CD4-positive, alpha-beta T cell (primary cell): ENCODE results near the gene RPAIN. TPM values are rescaled to one million over a fixed set of nuclear protein-coding genes. Genes with fewer than 3 reads are reported as not detected.
A peak's percentile ranks its signal among the peaks of the same experiment; 100 is the strongest.
"Not testable (repeated sequence)": the region's sequence is repeated elsewhere in the genome, so short reads cannot be mapped to it uniquely, and the experiment has no call there.

Source experiments
- ATAC-seq: fragments of 200-7000 bp; cut with Tn5 transposase; one replicate; pipeline ENCODE4 v1.10.0; 2022; ENCODE audit warnings: mild to moderate bottlenecking; ENCODE audit not compliant: poor library complexity
- CTCF ChIA-PET: fragments of 350-600 bp; sonication (Branson Sonifier 250); formaldehyde crosslinking; loops from one replicate; lab custom pipeline; 2021; ENCODE audit warnings: antibody characterized with exemption, inconsistent platforms; lab: Charles Lee
- POLR2A ChIA-PET: fragments of 350-600 bp; sonication (Branson Sonifier 250); formaldehyde crosslinking; loops from one replicate; lab custom pipeline; 2021; ENCODE audit warnings: antibody characterized with exemption, inconsistent platforms; lab: Charles Lee
- DNase-seq, 14 experiments: peaks; one replicate each; pipeline ENCODE4 v3.0.0-alpha.2; 2013 to 2020; ENCODE audit warnings: mixed read lengths in 2 of 14
- H3K27ac ChIP-seq, 2 donors: one replicate each; pipeline versions ENCODE4 v1.5.1 to v1.7.0; 2013; ENCODE audit warnings: low read length in 2 of 2, low read depth in 1 of 2, mild to moderate bottlenecking in 1 of 2
- H3K27me3 ChIP-seq, 2 experiments: 1 replicate in 1 of 2; 2 replicates in 1 of 2; pipeline versions ENCODE4 v1.6.1 to v1.7.0; 2013; ENCODE audit warnings: low read length in 2 of 2, control low read depth in 1 of 2, mild to moderate bottlenecking in 1 of 2, moderate library complexity in 1 of 2; ENCODE audit not compliant: insufficient read depth in 2 of 2, control insufficient read depth in 1 of 2
- H3K36me3 ChIP-seq: one replicate; pipeline ENCODE4 v1.6.1; 2013; ENCODE audit warnings: low read length, control low read depth; ENCODE audit not compliant: insufficient read depth
- H3K4me1 ChIP-seq: one replicate; pipeline ENCODE4 v1.6.1; 2013; ENCODE audit warnings: low read length, control low read depth; ENCODE audit not compliant: insufficient read depth
- H3K4me3 ChIP-seq: one replicate; pipeline ENCODE4 v1.5.1; 2013; ENCODE audit warnings: mild to moderate bottlenecking, low read length, moderate library complexity
- H3K9me3 ChIP-seq, 2 experiments: 1 replicate in 1 of 2; 2 replicates in 1 of 2; pipeline versions ENCODE4 v1.6.1 to v1.7.0; 2013; ENCODE audit warnings: low read length in 2 of 2, mild to moderate bottlenecking in 2 of 2, control low read depth in 1 of 2, moderate library complexity in 1 of 2; ENCODE audit not compliant: control insufficient read depth in 1 of 2, insufficient read depth in 1 of 2
- H3K27ac Mint-ChIP-seq: one replicate; pipeline ENCODE4 v1.8.0; 2020; ENCODE audit warnings: mixed read lengths
- H3K27me3 Mint-ChIP-seq: one replicate; pipeline ENCODE4 v1.8.0; 2021; ENCODE audit warnings: mixed read lengths
- H3K36me3 Mint-ChIP-seq: one replicate; pipeline ENCODE4 v1.8.0; 2021; ENCODE audit warnings: low read depth, mixed read lengths
- H3K4me1 Mint-ChIP-seq: one replicate; pipeline ENCODE4 v1.8.0; 2021; ENCODE audit warnings: low read depth, mixed read lengths
- H3K4me3 Mint-ChIP-seq: one replicate; pipeline ENCODE4 v1.8.0; 2020; ENCODE audit warnings: mild to moderate bottlenecking, mixed read lengths
- H3K9me3 Mint-ChIP-seq: one replicate; pipeline ENCODE4 v1.8.0; 2020; ENCODE audit warnings: mixed read lengths
- CTCF ChIP-seq: fragments of 200-600 bp; IDR thresholded peaks from one replicate; pipeline ENCODE4 v1.8.0; 2022; ENCODE audit warnings: antibody characterized with exemption, mild to moderate bottlenecking
- intact Hi-C, 2 experiments: fragments of 100-400 bp; cut with DNase I in 1 of 2; cut with micrococcal nuclease in 1 of 2; formaldehyde crosslinking; loops; one replicate each; pipeline versions ENCODE4 v1.15.1 to v1.9.0; 2023 to 2025; cut with DNase I, micrococcal nuclease
- total RNA-seq, 174 experiments: library from RNA in 2 of 174; stranded (reverse) in 2 of 174; gene quantifications; one replicate each; pipeline ENCODE4 v1.2.3 and lab custom pipeline; 2021 to 2026

RPAIN gene
- total RNA-seq, 2 experiments from 2014 or later: 68.7 to 77.5 TPM

- Mint-ChIP-seq H3K9me3 (no peaks in the 10 kb centered on the region), H3K36me3 (peaks cover 88% of the 10 kb centered on the region), H3K27me3 (no peaks in the 10 kb centered on the region), H3K4me3 (no peak overlapping the region), H3K4me1 (no peaks in the 10 kb centered on the region), H3K27ac (peak overlapping the region; percentile 45)
- Histone ChIP-seq H3K4me3 (no peak overlapping the region), H3K36me3 (peaks cover 89% of the 10 kb centered on the region), H3K4me1 (peaks cover 5% of the 10 kb centered on the region), H3K27me3 (no peaks in the 10 kb centered on the region), H3K9me3 (no peaks in the 10 kb centered on the region), H3K27ac (no peak overlapping the region)
- CTCF ChIA-PET: interaction anchor here (0.7 to 1.4 kb wide), 2 partner anchors 9 to 10 kb away, joined by 3 to 4 read pairs; no protein-coding TSS in a partner anchor
- intact Hi-C loops: loop anchor here in 1 of 2 experiments (10.0 kb wide), 1 partner anchor 146 kb away; the partner anchor contains the start of gene RABEP1
- POLR2A ChIA-PET: no interaction called here
- DNase-seq: no peak
- TF ChIP-seq CTCF: no peak
- ATAC-seq: no peak
These were observed 10.5 kb downstream of the RPAIN start for GRCh38 chr17:5430413-5430999.

- POLR2A ChIA-PET, H3K9me3 Mint-ChIP-seq, H3K27me3 ChIP-seq, H3K27me3 Mint-ChIP-seq, H3K4me3 ChIP-seq, H3K4me1 Mint-ChIP-seq, DNase-seq, H3K4me3 Mint-ChIP-seq, ATAC-seq, H3K4me1 ChIP-seq, H3K9me3 ChIP-seq, H3K27ac ChIP-seq: not testable (repeated sequence)
- intact Hi-C loops: loop anchor here in 1 of 2 experiments (10.0 kb wide), 1 partner anchor 146 kb away; the partner anchor contains the start of gene RABEP1
- peak overlapping the region; percentile 45 for H3K27ac Mint-ChIP-seq
- H3K36me3 Mint-ChIP-seq: peaks cover 85% of the 10 kb centered on the region
- CTCF ChIA-PET: interaction anchor here (0.5 to 1.4 kb wide), 3 partner anchors 8 to 865 kb away, joined by 3 to 4 read pairs (median 4); no protein-coding TSS in a partner anchor
- H3K36me3 ChIP-seq: peaks cover 87% of the 10 kb centered on the region
These were observed 11.3 kb downstream of the RPAIN start for GRCh38 chr17:5431234-5431633.

GRCh38 chr17:5431949-5432556, 12.1 kb downstream of the RPAIN start:
- ChIA-PET POLR2A (interaction anchor here (2.1 kb wide), 1 partner anchor 12 kb away, joined by 9 read pairs; the partner anchor contains the start of genes NUP88 and RPAIN), CTCF (no interaction called here)
- H3K27me3 ChIP-seq: no peaks in the 10 kb centered on the region
- ATAC-seq: no peak
- H3K36me3 Mint-ChIP-seq: peaks cover 92% of the 10 kb centered on the region
- H3K27ac ChIP-seq: no peak overlapping the region
- no peak overlapping the region for H3K4me3 ChIP-seq
- no peaks in the 10 kb centered on the region for H3K9me3 Mint-ChIP-seq
- H3K36me3 ChIP-seq: peaks cover 84% of the 10 kb centered on the region
- no peak overlapping the region for H3K4me3 Mint-ChIP-seq
- H3K4me1 ChIP-seq: peaks cover 11% of the 10 kb centered on the region
- H3K27ac Mint-ChIP-seq: peak overlapping the region; percentile 45
- H3K4me1 Mint-ChIP-seq: peaks cover 10% of the 10 kb centered on the region
- DNase-seq: no peak
- TF ChIP-seq CTCF: no peak
- no peaks in the 10 kb centered on the region for H3K27me3 Mint-ChIP-seq
- intact Hi-C loops: loop anchor here in 1 of 2 experiments (10.0 kb wide), 1 partner anchor 147 kb away; the partner anchor contains the start of gene RABEP1
- H3K9me3 ChIP-seq: no peaks in the 10 kb centered on the region
